Measurements from ENCODE around the gene KCND2.

GRCh38 chr7:120254845-120255244, 18.1 kb upstream of the KCND2 start:
- TF ChIP-seq POLR2AphosphoS5 (IDR thresholded peaks at IDR 0.05; ENCODE audit: low read depth, low read length) (no peak), TAF1 (IDR thresholded peaks at IDR 0.05; ENCODE audit: borderline replicate concordance, insufficient read depth, low read length) (no peak), SIN3A (IDR thresholded peaks at IDR 0.05; ENCODE audit: borderline replicate concordance, insufficient read depth, low read length) (no peak)
- TF ChIP-seq, protein P1, sequence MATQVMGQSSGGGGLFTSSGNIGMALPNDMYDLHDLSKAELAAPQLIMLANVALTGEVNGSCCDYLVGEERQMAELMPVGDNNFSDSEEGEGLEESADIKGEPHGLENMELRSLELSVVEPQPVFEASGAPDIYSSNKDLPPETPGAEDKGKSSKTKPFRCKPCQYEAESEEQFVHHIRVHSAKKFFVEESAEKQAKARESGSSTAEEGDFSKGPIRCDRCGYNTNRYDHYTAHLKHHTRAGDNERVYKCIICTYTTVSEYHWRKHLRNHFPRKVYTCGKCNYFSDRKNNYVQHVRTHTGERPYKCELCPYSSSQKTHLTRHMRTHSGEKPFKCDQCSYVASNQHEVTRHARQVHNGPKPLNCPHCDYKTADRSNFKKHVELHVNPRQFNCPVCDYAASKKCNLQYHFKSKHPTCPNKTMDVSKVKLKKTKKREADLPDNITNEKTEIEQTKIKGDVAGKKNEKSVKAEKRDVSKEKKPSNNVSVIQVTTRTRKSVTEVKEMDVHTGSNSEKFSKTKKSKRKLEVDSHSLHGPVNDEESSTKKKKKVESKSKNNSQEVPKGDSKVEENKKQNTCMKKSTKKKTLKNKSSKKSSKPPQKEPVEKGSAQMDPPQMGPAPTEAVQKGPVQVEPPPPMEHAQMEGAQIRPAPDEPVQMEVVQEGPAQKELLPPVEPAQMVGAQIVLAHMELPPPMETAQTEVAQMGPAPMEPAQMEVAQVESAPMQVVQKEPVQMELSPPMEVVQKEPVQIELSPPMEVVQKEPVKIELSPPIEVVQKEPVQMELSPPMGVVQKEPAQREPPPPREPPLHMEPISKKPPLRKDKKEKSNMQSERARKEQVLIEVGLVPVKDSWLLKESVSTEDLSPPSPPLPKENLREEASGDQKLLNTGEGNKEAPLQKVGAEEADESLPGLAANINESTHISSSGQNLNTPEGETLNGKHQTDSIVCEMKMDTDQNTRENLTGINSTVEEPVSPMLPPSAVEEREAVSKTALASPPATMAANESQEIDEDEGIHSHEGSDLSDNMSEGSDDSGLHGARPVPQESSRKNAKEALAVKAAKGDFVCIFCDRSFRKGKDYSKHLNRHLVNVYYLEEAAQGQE (IDR thresholded peaks at IDR 0.05; ENCODE audit: insufficient read depth in 1 of 2, low read depth in 2 of 2, low read length in 2 of 2): no peak

Data from PFSK-1 (cell line).